Measurements from ENCODE around the gene SBNO2. TPM values are rescaled to one million over a fixed set of nuclear protein-coding genes. Genes with fewer than 3 reads are reported as not detected.
A peak's percentile ranks its signal among the peaks of the same experiment; 100 is the strongest.

SBNO2 gene
- total and polyA plus RNA-seq, 8 donors = 16.3 to 74.7 (median 42.7) TPM

- Histone ChIP-seq H3K4me1 (peaks cover 13 to 78% (median 39%) of the 10 kb centered on the region in 4 donors), H3K27ac (no peak overlapping the region), H3K4me3 (no peak overlapping the region), H3K9me3 (no peaks in the 10 kb centered on the region), H3K27me3 (no peaks in the 10 kb centered on the region), H3K36me3 (peaks cover 40 to 87% (median 80%) of the 10 kb centered on the region in 4 donors)
- intact Hi-C loops (cut with DNase I; ENCODE audit: low total_unique reads) = loop anchor here (10.0 kb wide), 1 partner anchor 45 kb away; the partner anchor contains the start of gene ABCA7
- DNase-seq = no peak
- TF ChIP-seq CTCF (IDR thresholded peaks at IDR 0.05) (no peak), POLR2A (IDR thresholded peaks at IDR 0.05) (no peak), EP300 (IDR thresholded peaks at IDR 0.05) (no peak), POLR2AphosphoS5 (IDR thresholded peaks at IDR 0.05) (no peak)
- WGBS, 5 donors = 73 to 86% (median 80%) methylated on average over 14 to 22 of the region's 22 CpGs
These were observed 84.2 kb downstream of the SBNO2 start for GRCh38 chr19:1089891-1090290.

- Histone ChIP-seq H3K27me3 (no peaks in the 10 kb centered on the region), H3K4me3 (no peak overlapping the region), H3K27ac (peak overlapping the region in 2 of 5 donors; percentile 76 to 77), H3K9me3 (no peaks in the 10 kb centered on the region), H3K36me3 (peaks cover 40 to 93% (median 83%) of the 10 kb centered on the region in 4 donors), H3K4me1 (peaks cover 10 to 74% (median 34%) of the 10 kb centered on the region in 4 donors)
- 91 to 96% (median 94%) methylated on average over 24 to 32 of the region's 32 CpGs for WGBS, 5 donors
- TF ChIP-seq EP300 (IDR thresholded peaks at IDR 0.05) = no peak
- TF ChIP-seq CTCF (IDR thresholded peaks at IDR 0.05) = no peak
- no peak for TF ChIP-seq POLR2AphosphoS5 (IDR thresholded peaks at IDR 0.05)
- TF ChIP-seq POLR2A (IDR thresholded peaks at IDR 0.05) = no peak
- DNase-seq = no peak
- intact Hi-C loops (cut with DNase I; ENCODE audit: low total_unique reads) = no loop called here
These were observed 84.8 kb downstream of the SBNO2 start for GRCh38 chr19:1089126-1089771.

GRCh38 chr19:1088416-1089010 is 85.6 kb downstream of the SBNO2 start:
- Histone ChIP-seq H3K27ac (peak overlapping the region in 4 of 5 donors; percentile 19 to 77 (median 60)), H3K36me3 (peaks cover 40 to 94% (median 84%) of the 10 kb centered on the region in 4 donors), H3K27me3 (no peaks in the 10 kb centered on the region), H3K9me3 (no peaks in the 10 kb centered on the region), H3K4me1 (peaks cover 3 to 67% (median 28%) of the 10 kb centered on the region in 4 donors), H3K4me3 (no peak overlapping the region)
- DNase-seq = peak in 1 of 2 donors; percentile 47
- TF ChIP-seq POLR2AphosphoS5 (IDR thresholded peaks at IDR 0.05) (peak in 1 of 3 donors; percentile 1), CTCF (IDR thresholded peaks at IDR 0.05) (no peak)
- WGBS, 5 donors = 78 to 88% (median 87%) methylated on average over 23 to 27 of the region's 27 CpGs
- intact Hi-C loops (cut with DNase I; ENCODE audit: low total_unique reads) = no loop called here

GRCh38 chr19:1087813-1088415 is 86.2 kb downstream of the SBNO2 start:
- intact Hi-C loops (cut with DNase I; ENCODE audit: low total_unique reads) = no loop called here
- H3K36me3 ChIP-seq = peaks cover 40 to 92% (median 81%) of the 10 kb centered on the region in 4 donors
- peaks cover 2 to 67% (median 28%) of the 10 kb centered on the region in 4 donors for H3K4me1 ChIP-seq
- no peaks in the 10 kb centered on the region for H3K9me3 ChIP-seq
- TF ChIP-seq POLR2AphosphoS5 (IDR thresholded peaks at IDR 0.05) = peak in 1 of 3 donors; percentile 32
- TF ChIP-seq EP300 (IDR thresholded peaks at IDR 0.05) = no peak
- no peak for DNase-seq
- H3K27me3 ChIP-seq = peaks cover 0 to 4% (median 0%) of the 10 kb centered on the region in 3 donors
- peak overlapping the region in 4 of 5 donors; percentile 19 to 77 (median 60) for H3K27ac ChIP-seq
- WGBS, 5 donors = 57 to 69% (median 64%) methylated on average over 25 to 27 of the region's 27 CpGs
- H3K4me3 ChIP-seq = no peak overlapping the region

Measured in stomach (tissue), 9 donors.